Measurements from ENCODE around the gene WDR90.

Gene WDR90

DNA sequence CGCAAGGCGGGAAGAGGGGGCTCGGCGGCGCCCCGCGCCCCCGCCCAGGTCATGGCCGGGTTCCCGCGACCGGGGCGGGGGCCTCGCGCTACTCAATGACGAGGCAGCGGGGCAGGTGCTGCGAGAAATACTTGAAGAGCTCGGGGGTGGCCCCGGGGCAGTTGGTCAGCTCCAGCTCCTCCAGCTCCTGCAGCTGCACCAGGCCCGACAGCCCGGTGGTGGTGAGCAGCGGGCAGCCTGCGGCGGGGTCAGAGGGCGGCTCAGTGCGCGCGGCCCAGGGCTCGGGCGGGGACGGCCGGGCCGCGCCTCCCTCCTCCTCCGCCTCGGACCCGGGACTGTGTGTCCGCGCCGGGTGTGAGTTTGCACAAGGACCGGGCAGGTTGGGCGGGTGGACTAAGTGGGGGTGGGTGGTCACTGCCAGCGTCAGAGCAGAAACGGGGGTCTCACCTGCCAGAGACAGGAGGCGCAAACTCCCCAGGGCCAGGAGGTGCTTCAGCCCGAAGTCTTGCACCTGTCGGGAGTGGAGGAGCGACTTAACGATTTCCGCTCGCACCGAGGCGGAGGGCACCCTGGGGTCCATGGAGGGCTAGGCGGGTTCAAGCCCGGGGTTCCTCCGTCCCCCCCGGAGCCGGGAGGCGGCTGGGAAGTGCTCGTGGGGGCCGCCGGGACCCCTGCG is 45.2 kb downstream of the WDR90 start:
- Histone ChIP-seq H3K27me3 (peaks cover 80 to 86% (median 85%) of the 10 kb centered on the region in 11 experiments), H3K9me3 (replicated peaks in 1 of 11) (no peaks in the 10 kb centered on the region), H3K4me1 (peaks cover 27 to 40% (median 38%) of the 10 kb centered on the region in 10 experiments), H3K9ac (peak overlapping the region in 1 of 11 experiments; percentile 29; a peak in 1 of 22 replicates), H3K4me3 (peak overlapping the region; percentile 14 to 67 (median 52); a peak in 17 of 20 replicates), H3K36me3 (no peaks in the 10 kb centered on the region), H3K27ac (no peak overlapping the region), H4K20me1 (peaks cover 0 to 41% (median 17%) of the 10 kb centered on the region in 11 experiments; a peak in 13 of 22 replicates), H3K4me2 (peak overlapping the region; percentile 79 to 99 (median 90))
- TF ChIP-seq Cebpa-rat (IDR thresholded peaks at IDR 0.05): no peak

DNA sequence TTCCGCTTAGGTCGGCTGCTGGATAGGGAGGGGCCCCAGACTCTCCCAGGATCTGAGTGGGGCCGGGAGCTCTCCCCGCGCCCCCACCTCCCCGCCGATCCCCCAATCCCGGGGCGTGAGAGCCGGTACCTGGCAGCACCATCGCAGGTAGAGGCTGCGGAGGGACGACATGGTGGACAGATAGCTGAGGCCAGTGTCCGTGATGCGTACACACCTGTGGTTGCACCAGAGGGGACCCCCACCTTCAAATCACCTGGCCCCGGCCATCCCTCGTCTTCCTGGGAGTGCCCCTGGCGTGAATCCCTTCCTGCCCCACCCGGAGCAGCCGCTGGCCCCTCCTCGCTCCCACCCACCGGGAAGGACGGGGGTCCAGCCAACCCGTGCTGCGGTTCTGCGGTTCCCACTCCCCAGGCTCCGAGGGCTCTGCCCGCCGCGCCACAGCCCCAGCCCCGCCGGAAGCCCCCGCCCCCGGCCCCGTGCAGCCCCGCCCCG is 45.7 kb downstream of the WDR90 start:
- H3K27me3 ChIP-seq: peaks cover 85 to 92% (median 91%) of the 10 kb centered on the region in 11 experiments
- H3K9me3 ChIP-seq (replicated peaks in 1 of 11): no peaks in the 10 kb centered on the region
- no peak overlapping the region for H3K27ac ChIP-seq
- peaks cover 0 to 44% (median 18%) of the 10 kb centered on the region in 11 experiments; a peak in 14 of 22 replicates for H4K20me1 ChIP-seq
- H3K4me1 ChIP-seq: peaks cover 23 to 35% (median 32%) of the 10 kb centered on the region in 10 experiments
- H3K36me3 ChIP-seq: no peaks in the 10 kb centered on the region
- H3K4me3 ChIP-seq: peak overlapping the region; percentile 29 to 67 (median 52); a peak in 18 of 20 replicates
- peak overlapping the region in 1 of 11 experiments; percentile 29; a peak in 1 of 22 replicates for H3K9ac ChIP-seq
- H3K4me2 ChIP-seq: peak overlapping the region; percentile 79 to 99 (median 90)
- TF ChIP-seq Cebpa-rat (IDR thresholded peaks at IDR 0.05): no peak

DNA sequence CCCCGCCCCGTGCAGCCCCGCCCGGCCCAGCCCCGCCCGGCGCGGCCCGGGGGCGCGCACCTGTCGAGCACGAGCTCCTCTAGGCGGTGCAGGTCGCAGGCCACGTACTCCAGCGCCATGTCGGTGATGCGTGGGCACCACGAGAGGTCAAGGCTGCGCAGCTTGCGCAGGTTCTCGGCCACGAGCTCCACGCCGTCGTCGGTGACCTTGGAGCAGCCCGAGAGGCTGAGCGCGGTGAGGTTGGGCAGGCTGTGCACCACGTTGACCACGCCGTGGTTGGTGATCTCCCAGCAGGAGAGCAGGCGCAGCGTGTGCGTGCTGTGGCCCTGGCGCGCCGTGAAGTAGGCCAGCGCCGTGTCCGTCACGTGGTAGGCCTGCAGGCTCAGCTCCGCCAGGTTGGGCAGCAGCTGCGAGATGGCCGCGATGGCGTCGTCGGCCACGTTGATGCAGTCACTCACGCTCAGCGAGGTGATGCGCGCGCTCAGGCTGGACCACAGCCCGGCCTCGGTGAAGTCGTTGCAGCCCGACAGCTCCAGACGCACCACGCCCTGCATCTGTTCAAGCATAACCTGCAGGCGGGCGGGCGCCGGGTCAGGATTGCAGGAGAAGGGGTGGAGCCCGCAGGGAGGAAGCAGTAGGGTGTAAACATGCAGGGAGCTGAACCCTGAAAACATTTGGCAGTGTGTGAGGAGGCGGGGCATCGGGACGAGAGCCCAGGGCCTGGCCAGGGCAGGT is 46.4 kb downstream of the WDR90 start:
- H3K9ac ChIP-seq: no peak overlapping the region
- TF ChIP-seq Cebpa-rat (IDR thresholded peaks at IDR 0.05): no peak
- no peaks in the 10 kb centered on the region for H3K36me3 ChIP-seq
- peak overlapping the region; percentile 40 to 67 (median 52) for H3K4me3 ChIP-seq
- no peak overlapping the region for H3K27ac ChIP-seq
- peaks cover 0 to 50% (median 24%) of the 10 kb centered on the region in 11 experiments; a peak in 14 of 22 replicates for H4K20me1 ChIP-seq
- H3K4me2 ChIP-seq: peak overlapping the region; percentile 81 to 99 (median 95)
- peaks cover 23 to 33% (median 30%) of the 10 kb centered on the region in 10 experiments for H3K4me1 ChIP-seq
- H3K9me3 ChIP-seq (replicated peaks in 1 of 11): no peaks in the 10 kb centered on the region
- H3K27me3 ChIP-seq: peaks cover 92 to 98% (median 97%) of the 10 kb centered on the region in 11 experiments

DNA sequence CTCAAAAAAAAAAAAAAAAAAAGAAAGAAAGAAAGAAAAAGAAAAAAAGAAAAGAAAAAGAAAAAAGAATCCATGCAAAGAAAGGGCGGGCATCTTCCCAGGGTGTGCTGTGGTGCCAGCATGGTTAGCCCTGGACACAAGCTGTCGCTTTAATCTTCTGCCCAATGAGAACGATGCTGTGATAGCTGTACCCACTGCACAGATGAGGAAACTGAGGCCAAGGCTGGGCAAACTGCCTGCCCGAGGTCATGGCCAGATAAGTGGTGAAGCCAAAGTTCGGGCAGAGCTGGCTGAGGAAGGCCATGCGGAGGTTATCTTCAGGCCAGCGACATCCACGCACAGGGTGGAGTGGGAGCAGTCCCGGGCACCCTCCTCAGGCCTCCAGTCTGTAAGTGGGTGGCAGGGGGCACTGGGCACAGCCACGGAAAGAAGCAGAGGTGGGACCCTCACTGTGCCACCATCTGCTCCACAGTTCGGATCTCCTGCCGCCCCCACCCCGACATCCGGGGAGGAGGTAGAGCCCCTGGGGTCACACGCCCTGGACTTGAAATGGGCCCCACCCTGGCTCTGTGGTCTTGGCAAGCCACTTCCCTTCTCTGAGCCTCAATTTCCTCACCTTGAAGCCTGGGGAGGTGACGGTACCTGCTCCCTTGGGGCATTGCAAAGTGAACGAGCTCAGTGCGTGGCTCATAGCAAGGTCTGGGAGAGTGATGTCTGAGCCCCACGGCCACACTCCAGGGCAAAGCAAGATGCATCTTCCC is 49.9 kb downstream of the WDR90 start:
- no peaks in the 10 kb centered on the region for H3K9me3 ChIP-seq (replicated peaks in 1 of 11)
- peaks cover 0 to 76% (median 47%) of the 10 kb centered on the region in 11 experiments; a peak in 17 of 22 replicates for H4K20me1 ChIP-seq
- no peak overlapping the region for H3K4me3 ChIP-seq
- no peak overlapping the region for H3K9ac ChIP-seq
- no peaks in the 10 kb centered on the region for H3K36me3 ChIP-seq
- H3K27ac ChIP-seq: no peak overlapping the region
- no peak overlapping the region for H3K4me2 ChIP-seq
- H3K27me3 ChIP-seq: peaks cover 97 to 100% (median 99%) of the 10 kb centered on the region in 11 experiments
- H3K4me1 ChIP-seq: peaks cover 17 to 22% (median 20%) of the 10 kb centered on the region in 10 experiments
- no peak for TF ChIP-seq Cebpa-rat (IDR thresholded peaks at IDR 0.05)

DNA sequence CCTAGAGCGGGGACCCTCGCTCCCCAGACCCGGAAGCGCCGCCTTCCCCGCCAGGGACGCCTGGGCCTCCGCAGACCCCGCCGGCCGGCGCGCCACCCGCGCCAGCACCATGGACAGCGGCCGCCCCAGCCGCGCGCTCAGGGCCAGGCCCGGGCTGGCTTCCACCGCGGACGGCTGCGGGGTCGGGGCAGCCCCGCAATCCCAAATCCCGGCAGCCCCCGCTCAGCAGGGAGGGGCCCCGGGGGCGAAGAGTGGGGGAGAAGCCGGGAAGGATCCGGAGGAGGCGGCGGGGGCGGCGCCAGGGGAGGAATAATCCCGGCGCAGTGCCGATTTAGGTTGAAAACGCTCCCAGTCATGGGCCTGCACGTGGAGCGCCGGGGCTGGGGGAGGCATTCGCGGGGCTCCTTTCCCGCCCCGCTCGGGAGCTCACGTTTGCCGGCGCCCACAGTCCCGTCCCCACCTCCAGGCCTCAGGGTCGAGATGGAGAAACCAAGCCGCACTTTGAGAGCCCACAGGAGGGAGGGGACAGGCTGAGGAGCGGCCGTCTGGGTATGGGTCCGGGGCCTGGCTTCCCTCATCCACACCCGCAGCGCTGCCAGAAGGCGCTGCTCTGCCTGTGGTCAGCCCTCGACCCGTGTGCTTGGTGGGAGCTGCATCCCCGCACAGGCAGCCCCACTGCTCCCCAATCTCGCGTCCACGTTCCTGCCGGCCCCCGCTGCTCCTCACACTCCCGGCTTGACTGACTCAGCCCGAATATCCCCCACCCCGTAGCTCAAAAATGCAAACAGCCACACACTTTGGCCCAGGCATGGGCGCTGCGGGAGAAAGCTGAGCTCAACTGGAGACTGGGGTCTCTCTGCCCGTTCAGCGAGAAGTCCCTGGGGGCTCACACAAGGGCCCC is 51.8 kb downstream of the WDR90 start:
- no peak for TF ChIP-seq Cebpa-rat (IDR thresholded peaks at IDR 0.05)
- H3K27me3 ChIP-seq: peaks cover 97 to 100% (median 100%) of the 10 kb centered on the region in 11 experiments
- H4K20me1 ChIP-seq: peaks cover 0 to 79% (median 49%) of the 10 kb centered on the region in 11 experiments; a peak in 17 of 22 replicates
- no peaks in the 10 kb centered on the region for H3K36me3 ChIP-seq
- H3K9me3 ChIP-seq (replicated peaks in 1 of 11): no peaks in the 10 kb centered on the region
- no peak overlapping the region for H3K9ac ChIP-seq
- H3K4me1 ChIP-seq: peaks cover under 1 to 15% (median 7%) of the 10 kb centered on the region in 10 experiments; a peak in 19 of 20 replicates
- no peak overlapping the region for H3K4me2 ChIP-seq
- no peak overlapping the region for H3K27ac ChIP-seq
- no peak overlapping the region for H3K4me3 ChIP-seq

DNA sequence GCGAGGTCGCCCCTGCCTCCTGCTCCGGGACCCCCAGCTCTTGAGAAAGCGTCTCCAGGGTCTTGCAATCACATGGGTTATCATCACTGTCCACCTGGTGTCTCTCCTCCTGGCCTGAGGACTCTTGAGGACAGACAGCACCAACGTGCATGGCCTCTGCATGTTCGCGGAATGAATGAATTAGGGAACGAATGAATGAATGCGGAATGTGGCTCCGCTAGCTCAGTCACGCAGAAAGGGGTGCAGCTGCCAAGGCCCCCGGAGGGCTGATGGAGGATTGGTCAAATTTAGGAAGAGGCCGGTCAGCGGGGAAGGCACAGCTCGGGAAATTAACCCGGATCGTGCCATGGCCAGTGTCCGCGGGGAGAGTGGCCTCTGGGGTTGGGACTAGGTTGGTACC is 53.2 kb downstream of the WDR90 start:
- peaks cover 100% of the 10 kb centered on the region in 11 experiments for H3K27me3 ChIP-seq
- peaks cover 0 to 23% (median 11%) of the 10 kb centered on the region in 10 experiments; a peak in 15 of 20 replicates for H3K4me1 ChIP-seq
- no peaks in the 10 kb centered on the region for H3K9me3 ChIP-seq (replicated peaks in 1 of 11)
- peaks cover 0 to 91% (median 61%) of the 10 kb centered on the region in 11 experiments; a peak in 17 of 22 replicates for H4K20me1 ChIP-seq
- H3K36me3 ChIP-seq: no peaks in the 10 kb centered on the region
- H3K27ac ChIP-seq: no peak overlapping the region
- no peak overlapping the region for H3K4me2 ChIP-seq
- no peak overlapping the region for H3K4me3 ChIP-seq
- no peak for TF ChIP-seq Cebpa-rat (IDR thresholded peaks at IDR 0.05)
- H3K9ac ChIP-seq: no peak overlapping the region

DNA sequence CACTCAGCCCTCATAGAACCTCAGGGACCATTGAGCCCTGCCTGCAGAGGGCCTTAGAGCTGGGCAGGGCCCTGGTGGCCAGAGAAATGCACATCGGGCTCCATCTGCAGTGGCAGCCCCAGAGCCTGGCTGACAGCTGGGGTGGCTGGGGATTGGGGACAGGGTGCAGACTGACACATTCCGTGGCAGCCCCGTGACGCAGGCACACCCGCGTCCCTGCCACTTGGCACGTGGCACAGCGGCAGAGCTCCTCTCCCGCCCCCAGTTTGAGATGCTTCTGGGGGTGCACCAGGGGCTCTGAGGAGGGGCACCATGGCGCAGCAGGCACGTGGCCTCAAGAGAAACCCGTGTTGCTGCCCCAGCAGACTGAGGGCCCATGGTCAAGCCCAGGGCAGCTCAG is 54.2 kb downstream of the WDR90 start:
- H3K27ac ChIP-seq: no peak overlapping the region

More for the DNA sequence above, 54.2 kb downstream of the WDR90 start:
- Histone ChIP-seq H3K4me2 (no peak overlapping the region), H3K9me3 (replicated peaks in 1 of 11) (no peaks in the 10 kb centered on the region), H3K4me1 (peaks cover 0 to 23% (median 11%) of the 10 kb centered on the region in 10 experiments; a peak in 15 of 20 replicates), H4K20me1 (peaks cover 0 to 96% (median 69%) of the 10 kb centered on the region in 11 experiments; a peak in 17 of 22 replicates), H3K9ac (no peak overlapping the region), H3K36me3 (no peaks in the 10 kb centered on the region), H3K27me3 (peaks cover 100% of the 10 kb centered on the region in 11 experiments), H3K4me3 (no peak overlapping the region)
- no peak for TF ChIP-seq Cebpa-rat (IDR thresholded peaks at IDR 0.05)
